Mesenchymal stem cell (in vitro differentiated cells and primary cell): ENCODE data around the gene RNF126.

Experiments used
- DNase-seq: peaks from one replicate; pipeline ENCODE4 v3.0.0-alpha.2; 2013
- H2AFZ ChIP-seq: one replicate; pipeline ENCODE4 v1.6.1; 2013; ENCODE audit warnings: low read depth, mild to moderate bottlenecking, control low read depth, inconsistent platforms, low read length, moderate library complexity
- H2AK5ac ChIP-seq: 2 replicates; pipeline ENCODE4 v1.6.1; 2013; ENCODE audit warnings: low read length, moderate library complexity, mild to moderate bottlenecking, inconsistent platforms; ENCODE audit not compliant: severe bottlenecking
- H2BK120ac ChIP-seq: one replicate; pipeline ENCODE4 v1.6.1; 2013; ENCODE audit warnings: low read depth, mild to moderate bottlenecking, inconsistent platforms, low read length, moderate library complexity
- H2BK12ac ChIP-seq, 2 experiments: one replicate each; pipeline ENCODE4 v1.6.1; 2013; ENCODE audit warnings: inconsistent platforms in 2 of 2, low read length in 2 of 2, mild to moderate bottlenecking in 2 of 2, moderate library complexity in 2 of 2, control low read depth in 1 of 2
- H2BK15ac ChIP-seq: one replicate; pipeline ENCODE4 v1.6.1; 2013; ENCODE audit warnings: mild to moderate bottlenecking, low read depth, inconsistent platforms; ENCODE audit not compliant: poor library complexity, severe bottlenecking
- H2BK5ac ChIP-seq: 2 replicates; pipeline ENCODE4 v1.6.1; 2013; ENCODE audit warnings: low read depth, mild to moderate bottlenecking, low read length, control low read depth, inconsistent platforms; ENCODE audit not compliant: poor library complexity, severe bottlenecking
- H3K14ac ChIP-seq, 2 experiments: one replicate each; pipeline ENCODE4 v1.6.1; 2013; ENCODE audit warnings: inconsistent platforms in 2 of 2, low read length in 2 of 2, control low read depth in 1 of 2, mild to moderate bottlenecking in 1 of 2, moderate library complexity in 1 of 2
- H3K18ac ChIP-seq, 2 experiments: one replicate each; pipeline ENCODE4 v1.6.1; 2013; ENCODE audit warnings: inconsistent platforms in 2 of 2, low read length in 2 of 2, control low read depth in 1 of 2, low read depth in 1 of 2, mild to moderate bottlenecking in 1 of 2
- H3K23ac ChIP-seq, 2 experiments: one replicate each; pipeline ENCODE4 v1.6.1; 2013; ENCODE audit warnings: inconsistent platforms in 2 of 2, low read length in 2 of 2, mild to moderate bottlenecking in 2 of 2, moderate library complexity in 2 of 2, control low read depth in 1 of 2
- H3K27ac ChIP-seq: 2 replicates; pipeline ENCODE4 v1.5.1; 2013; ENCODE audit warnings: mild to moderate bottlenecking, moderate library complexity, low read length, control low read depth, inconsistent platforms; ENCODE audit not compliant: poor library complexity, severe bottlenecking
- H3K27me3 ChIP-seq, 2 experiments: 2 replicates each; pipeline versions ENCODE4 v1.6.1 to v1.7.0; 2013; ENCODE audit warnings: low read length in 2 of 2, mild to moderate bottlenecking in 2 of 2, moderate library complexity in 2 of 2, control low read depth in 1 of 2, inconsistent platforms in 1 of 2; ENCODE audit not compliant: control insufficient read depth in 1 of 2, insufficient read depth in 1 of 2
- H3K36me3 ChIP-seq, 2 experiments: 2 replicates each; pipeline versions ENCODE4 v1.6.1 to v1.7.0; 2013; ENCODE audit warnings: low read length in 2 of 2, control low read depth in 1 of 2, inconsistent platforms in 1 of 2, low read depth in 1 of 2, mild to moderate bottlenecking in 1 of 2; ENCODE audit not compliant: insufficient read depth in 2 of 2, control insufficient read depth in 1 of 2
- H3K4ac ChIP-seq, 2 experiments: one replicate each; pipeline ENCODE4 v1.6.1; 2013; ENCODE audit warnings: inconsistent platforms in 2 of 2, low read length in 2 of 2, mild to moderate bottlenecking in 2 of 2, moderate library complexity in 2 of 2, control low read depth in 1 of 2, low read depth in 1 of 2
- H3K4me1 ChIP-seq: 2 replicates; pipeline ENCODE4 v1.6.1; 2013; ENCODE audit warnings: low read depth, low read length, control low read depth; ENCODE audit not compliant: control insufficient read depth, insufficient read depth
- H3K4me2 ChIP-seq: 2 replicates; pipeline ENCODE4 v1.6.1; 2013; ENCODE audit warnings: low read length, mild to moderate bottlenecking, inconsistent platforms; ENCODE audit not compliant: poor library complexity, severe bottlenecking
- H3K4me3 ChIP-seq, 2 experiments: 2 replicates each; pipeline versions ENCODE4 v1.5.1 to v1.7.0; 2013; ENCODE audit warnings: low read length in 2 of 2, mild to moderate bottlenecking in 2 of 2, control low read depth in 1 of 2, low read depth in 1 of 2; ENCODE audit not compliant: insufficient read depth in 1 of 2
- H3K79me1 ChIP-seq: replicated peaks from 2 replicates; pipeline ENCODE4 v1.6.1; 2013; ENCODE audit warnings: mild to moderate bottlenecking, control low read depth, low read length, inconsistent platforms; ENCODE audit not compliant: poor library complexity, severe bottlenecking
- H3K9ac ChIP-seq: 2 replicates; pipeline ENCODE4 v1.7.0; 2013; ENCODE audit warnings: mild to moderate bottlenecking, low read length, moderate library complexity
- H3K9me3 ChIP-seq: 2 replicates; pipeline ENCODE4 v1.7.0; 2013; ENCODE audit warnings: mild to moderate bottlenecking, low read length; ENCODE audit not compliant: control insufficient read depth
- H4K8ac ChIP-seq: one replicate; pipeline ENCODE4 v1.6.1; 2013; ENCODE audit warnings: inconsistent platforms, mild to moderate bottlenecking, low read length, moderate library complexity
- H4K91ac ChIP-seq: one replicate; pipeline ENCODE4 v1.6.1; 2013; ENCODE audit warnings: mild to moderate bottlenecking, low read length, inconsistent platforms
- WGBS: methylation state at CpG from one replicate; pipeline ENCODE4 v1.1.7; 2013; ENCODE audit warnings: mixed read lengths; 5-methylcytosine and 5-hydroxymethylcytosine counted together

The RNF126 gene

DNA sequence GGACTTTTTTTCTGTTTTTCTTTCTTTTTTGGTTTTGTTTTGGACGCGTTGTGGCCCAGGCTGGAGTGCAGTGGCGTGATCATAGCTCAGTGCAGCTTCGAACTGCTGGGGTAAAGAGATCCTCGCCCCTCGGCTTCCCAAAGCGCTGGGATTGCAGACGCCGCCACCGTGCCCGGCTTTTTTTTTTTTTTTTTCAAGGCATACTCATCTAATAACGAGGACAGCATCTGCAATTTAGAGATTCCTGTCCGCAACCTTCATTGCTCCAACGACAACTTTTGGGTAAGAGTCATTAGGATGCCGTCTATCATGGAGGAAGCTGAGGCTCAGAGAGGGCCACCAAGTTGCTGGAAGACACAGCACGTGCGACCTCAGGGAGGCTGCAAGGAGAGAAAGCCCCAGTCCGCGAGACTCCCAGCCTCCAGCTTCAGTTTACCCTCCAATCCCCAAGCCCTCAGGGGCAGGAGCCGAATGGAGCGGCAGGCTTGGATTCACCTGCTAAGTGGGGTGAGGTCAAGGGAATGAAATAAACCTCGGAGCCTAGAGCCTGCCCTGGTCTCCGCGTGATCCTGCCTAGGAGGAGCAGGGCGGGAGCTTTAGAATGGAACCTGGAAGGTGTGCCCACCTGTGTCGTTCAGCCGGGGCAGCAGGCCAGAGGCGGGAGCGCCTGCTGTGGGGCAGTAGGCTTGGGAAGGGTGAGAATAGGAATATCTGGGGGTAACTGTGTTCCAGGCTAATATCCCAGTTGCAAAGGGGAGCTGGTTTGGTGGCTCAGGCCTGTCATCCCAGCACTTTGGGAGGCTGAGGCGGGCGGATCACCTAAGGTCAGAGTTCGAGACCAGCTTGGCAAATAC lies 29.0 kb downstream of the RNF126 start:
- H2AFZ ChIP-seq, result no peak overlapping the region
- no peak overlapping the region for H2BK120ac ChIP-seq
- no peak overlapping the region for H3K4ac ChIP-seq
- peaks cover 31% of the 10 kb centered on the region for H3K4me1 ChIP-seq
- H2BK12ac ChIP-seq, result peak overlapping the region in 1 of 2 experiments; percentile 35
- peaks cover 12 to 20% of the 10 kb centered on the region in 2 experiments for H3K36me3 ChIP-seq
- no peak overlapping the region for H4K91ac ChIP-seq
- H3K18ac ChIP-seq, result peak overlapping the region in 1 of 2 experiments; percentile 50
- peak overlapping the region; percentile 62 for H3K27ac ChIP-seq
- WGBS, result 35% methylated on average over 32 of the region's 32 CpGs
- H3K9me3 ChIP-seq, result no peaks in the 10 kb centered on the region
- peak overlapping the region; percentile 12 for H4K8ac ChIP-seq
- no peak for DNase-seq
- peak overlapping the region; percentile 44 for H2BK15ac ChIP-seq
- no peak overlapping the region for H2BK5ac ChIP-seq
- peaks cover 0 to 7% of the 10 kb centered on the region in 2 experiments for H3K27me3 ChIP-seq
- no peak overlapping the region for H3K14ac ChIP-seq
- H3K79me1 ChIP-seq, result peaks cover 14% of the 10 kb centered on the region
- H3K4me2 ChIP-seq, result peak overlapping the region; percentile 72
- H2AK5ac ChIP-seq, result no peak overlapping the region
- peak overlapping the region; percentile 85 for H3K9ac ChIP-seq
- H3K4me3 ChIP-seq, result peak overlapping the region; percentile 76 to 97
- H3K23ac ChIP-seq, result no peak overlapping the region

DNA sequence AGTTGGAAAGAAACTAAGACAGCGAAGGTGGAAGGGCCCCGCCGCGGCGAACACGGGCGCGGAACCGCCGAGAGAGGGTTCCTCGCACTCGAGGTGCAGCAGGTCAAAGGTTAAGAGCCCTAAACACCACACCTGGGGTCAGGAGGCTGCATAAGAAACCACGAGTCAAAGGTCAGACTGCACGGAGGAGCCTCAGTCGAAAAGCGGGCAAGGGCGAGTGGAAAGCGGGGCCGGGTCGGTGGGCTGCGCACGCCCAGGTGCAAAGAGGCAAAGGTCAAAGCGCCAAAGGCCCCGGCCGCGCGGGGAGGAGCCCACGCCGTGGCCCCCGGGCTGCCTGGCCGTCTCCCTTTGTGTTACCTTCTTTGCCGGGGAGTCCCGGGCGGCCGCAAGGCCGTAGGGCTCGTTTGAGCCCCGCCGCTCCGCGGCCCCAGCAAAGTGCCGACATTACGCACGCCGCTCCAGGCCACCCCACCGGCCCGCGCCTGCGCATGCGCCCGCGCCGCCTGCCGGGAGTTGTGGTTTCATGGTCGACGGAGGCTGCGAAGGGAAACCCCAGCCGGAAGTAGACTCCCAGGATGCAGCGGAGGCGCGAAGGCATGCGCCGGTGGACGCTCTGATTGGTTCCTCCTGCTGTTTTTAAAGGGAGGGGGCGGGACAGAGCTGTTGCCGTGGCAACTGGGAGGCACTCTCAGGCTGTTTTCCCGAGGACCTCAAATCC lies 29.8 kb downstream of the RNF126 start, which contains the start of gene POLRMT:
Gene POLRMT, minus strand, starts transcription at position 470 of the 718 bp plus-strand sequence. Its CDS starts 25 bp downstream, at position 445.
- Histone ChIP-seq H3K14ac (peak within 1 kb of the TSS in 1 of 2 experiments; percentile 35), H3K4me3 (peak within 1 kb of the TSS; percentile 76 to 97), H3K4me1 (peaks cover 28% of the 10 kb centered on the region), H3K36me3 (peaks cover 18 to 26% of the 10 kb centered on the region in 2 experiments), H2BK120ac (peak within 1 kb of the TSS; percentile 44), H2AFZ (peak within 1 kb of the TSS; percentile 60), H3K9ac (peak within 1 kb of the TSS; percentile 85), H3K27ac (peak within 1 kb of the TSS; percentile 62), H2BK12ac (peak within 1 kb of the TSS in 1 of 2 experiments; percentile 37), H3K4ac (peak within 1 kb of the TSS; percentile 42 to 77), H2BK5ac (no peak within 1 kb of the TSS), H2BK15ac (peak within 1 kb of the TSS; percentile 84), H3K23ac (peak within 1 kb of the TSS in 1 of 2 experiments; percentile 73), H3K18ac (peak within 1 kb of the TSS; percentile 50 to 94), H4K8ac (peak within 1 kb of the TSS; percentile 35), H3K9me3 (no peaks in the 10 kb centered on the region), H3K27me3 (no peaks in the 10 kb centered on the region), H3K4me2 (peak within 1 kb of the TSS; percentile 89), H4K91ac (peak within 1 kb of the TSS; percentile 34), H2AK5ac (no peak within 1 kb of the TSS), H3K79me1 (peaks cover 19% of the 10 kb centered on the region)
- peak; percentile 98 for DNase-seq
- WGBS, result under 1% methylated on average over 67 of the region's 67 CpGs

DNA sequence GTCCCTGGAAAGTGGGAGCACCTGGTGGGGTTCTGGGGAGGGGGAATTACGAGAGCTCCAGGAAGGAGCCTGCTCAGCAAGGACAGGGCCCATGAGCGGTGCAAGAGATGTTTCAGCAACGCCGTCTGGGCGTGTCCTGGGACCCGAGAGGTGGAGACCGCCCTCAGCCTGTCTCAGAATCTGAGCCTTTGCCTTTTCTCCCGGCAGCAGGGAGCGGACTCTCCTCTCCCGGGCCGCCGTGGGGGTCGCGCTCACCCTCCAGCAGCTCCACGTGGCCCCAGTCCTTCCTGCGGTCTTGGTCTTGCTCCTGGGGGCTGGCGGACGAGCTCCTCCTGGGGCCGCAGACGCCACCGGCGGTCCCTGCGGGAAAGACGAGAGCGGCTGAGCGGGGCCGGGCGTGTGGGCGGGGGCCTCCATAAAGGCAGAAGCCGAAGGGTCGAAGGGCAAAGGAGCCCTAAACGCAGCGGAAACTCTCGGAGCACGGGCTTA lies 30.4 kb downstream of the RNF126 start:
- Histone ChIP-seq H2BK120ac (peak overlapping the region; percentile 44), H3K23ac (no peak overlapping the region), H2BK5ac (no peak overlapping the region), H4K8ac (peak overlapping the region; percentile 35), H2BK15ac (peak overlapping the region; percentile 84), H3K4ac (peak overlapping the region; percentile 42 to 77), H3K9me3 (no peaks in the 10 kb centered on the region), H3K4me1 (peaks cover 28% of the 10 kb centered on the region), H3K4me3 (peak overlapping the region; percentile 68 to 97), H3K4me2 (peak overlapping the region; percentile 89), H3K14ac (peak overlapping the region in 1 of 2 experiments; percentile 35), H3K36me3 (peaks cover 21 to 30% of the 10 kb centered on the region in 2 experiments), H3K9ac (peak overlapping the region; percentile 85), H2AFZ (peak overlapping the region; percentile 60), H3K27ac (peak overlapping the region; percentile 55), H2BK12ac (peak overlapping the region in 1 of 2 experiments; percentile 37), H3K18ac (peak overlapping the region in 1 of 2 experiments; percentile 94), H4K91ac (no peak overlapping the region), H2AK5ac (no peak overlapping the region), H3K79me1 (peaks cover 23% of the 10 kb centered on the region), H3K27me3 (no peaks in the 10 kb centered on the region)
- peak; percentile 74 for DNase-seq
- WGBS, result under 1% methylated on average over 35 of the region's 35 CpGs
